CD4-positive, alpha-beta T cell treated with Interleukin-17A for 4 hours (primary cell): Measurements from ENCODE around the gene AOAH.
"Not testable (repeated sequence)": the region's sequence is repeated elsewhere in the genome, so short reads cannot be mapped to it uniquely, and the experiment has no call there.

Experiments used
- DNase-seq: peaks from one replicate; pipeline ENCODE4 v3.0.0-alpha.2; 2020; ENCODE audit warnings: mixed read lengths

AOAH gene

GRCh38 chr7:36535866-36536664, 188.2 kb downstream of the AOAH start:
- DNase-seq = no peak

GRCh38 chr7:36533717-36534116, 190.6 kb downstream of the AOAH start:
- DNase-seq = no peak

- DNase-seq = no peak
Measured at GRCh38 chr7:36532981-36533499, 191.3 kb downstream of the AOAH start.

- no peak for DNase-seq
Measured at GRCh38 chr7:36531951-36532350, 192.3 kb downstream of the AOAH start.

- no peak for DNase-seq
Measured at GRCh38 chr7:36530456-36530855, 193.8 kb downstream of the AOAH start.

- DNase-seq = no peak
Measured at GRCh38 chr7:36527549-36527913, 196.8 kb downstream of the AOAH start.

- no peak for DNase-seq
Measured at GRCh38 chr7:36526863-36527548, 197.3 kb downstream of the AOAH start.

- no peak for DNase-seq
Measured at GRCh38 chr7:36523371-36524101, 200.8 kb downstream of the AOAH start.

- no peak for DNase-seq
Measured at GRCh38 chr7:36522453-36523007, 201.8 kb downstream of the AOAH start.

- DNase-seq = no peak
Measured at GRCh38 chr7:36521911-36522310, 202.4 kb downstream of the AOAH start.

- no peak for DNase-seq
Measured at GRCh38 chr7:36521133-36521532, 203.2 kb downstream of the AOAH start.

- no peak for DNase-seq
Measured at GRCh38 chr7:36515847-36516246, 208.4 kb downstream of the AOAH start.

- no peak for DNase-seq
Measured at GRCh38 chr7:36514289-36515243, 209.7 kb downstream of the AOAH start.

- DNase-seq = no peak
Measured at GRCh38 chr7:36513393-36513792, 210.9 kb downstream of the AOAH start.

- no peak for DNase-seq
Measured at GRCh38 chr7:36512616-36513015, 211.7 kb downstream of the AOAH start.

- DNase-seq = no peak
Measured at GRCh38 chr7:36509962-36510361, 214.3 kb downstream of the AOAH start.

- no peak for DNase-seq
Measured at GRCh38 chr7:36507475-36508440, 216.5 kb downstream of the AOAH start.

GRCh38 chr7:36506820-36507219, 217.5 kb downstream of the AOAH start:
- DNase-seq = no peak

GRCh38 chr7:36506130-36506798, 218.0 kb downstream of the AOAH start:
- DNase-seq = no peak

- DNase-seq = not testable (repeated sequence)
Measured at GRCh38 chr7:36504617-36505016, 219.7 kb downstream of the AOAH start.
